K562 (cell line): ENCODE data around the gene ZFYVE28. TPM values are rescaled to one million over a fixed set of nuclear protein-coding genes. Genes with fewer than 3 reads are reported as not detected.

ENCODE experiments used
- ATAC-seq: fragments of 200-7000 bp; cut with Tn5 transposase; 3 replicates; pipeline ENCODE4 v1.9.1; 2020; ENCODE audit warnings: moderate library complexity
- BruUV-seq: library from RNA; stranded (reverse); fragments of 400-500 nt; replicated peaks from 2 replicates; lab custom pipeline; 2021; lab: Mats Ljungman, UMichigan
- CTCF ChIA-PET: fragments of 300-600 bp; formaldehyde crosslinking; extraction: SDS; loops from one replicate; lab custom pipeline; 2021; ENCODE audit warnings: low intra/inter-chr PET ratio; lab: Yijun Ruan, JAX
- POLR2A ChIA-PET: fragments of 300-600, 350-650 bp; sonication (Branson Sonifier 250); formaldehyde crosslinking; extraction: SDS; loops from one replicate; lab custom pipeline; 2021; ENCODE audit warnings: antibody characterized with exemption, inconsistent platforms; lab: Yijun Ruan, JAX
- DNase-seq, 4 experiments: peaks; one replicate each; pipeline versions ENCODE4 v3.0.0 to v3.0.0-alpha.2; 2011 to 2018; ENCODE audit warnings: low spot score in 3 of 4, mixed read lengths in 3 of 4; ENCODE audit errors: extremely low read depth in 1 of 4
- FAIRE-seq: peaks from 2 replicates; lab custom pipeline; 2011; peaks lifted over from hg19 to GRCh38; lab: Jason Lieb, UNC
- H2AFZ ChIP-seq: 2 replicates; pipeline ENCODE4 v1.6.0; 2011; ENCODE audit warnings: low read depth, low read length, control low read depth, inconsistent platforms
- H3K27ac ChIP-seq: fragments of 200-600 bp; 3 replicates; pipeline ENCODE4 v1.8.0; 2011; ENCODE audit warnings: low read depth, mild to moderate bottlenecking, control low read depth, inconsistent platforms, low read length, moderate library complexity, mixed read lengths; ENCODE audit errors: extremely low read depth
- H3K27me3 ChIP-seq, 2 experiments: fragments of 300-600 bp in 1 of 2; 2 replicates in 1 of 2; 3 replicates in 1 of 2; pipeline versions ENCODE4 v1.6.0 to v1.8.0; 2011; ENCODE audit warnings: inconsistent platforms in 2 of 2, low read length in 2 of 2, mild to moderate bottlenecking in 1 of 2, mixed read lengths in 1 of 2, moderate library complexity in 1 of 2; ENCODE audit not compliant: control insufficient read depth in 2 of 2, insufficient read depth in 2 of 2
- H3K36me3 ChIP-seq: fragments of 300-600 bp; 3 replicates; pipeline ENCODE4 v1.8.0; 2011; ENCODE audit warnings: mild to moderate bottlenecking, low read length, inconsistent platforms; ENCODE audit not compliant: control insufficient read depth, insufficient read depth
- H3K4me1 ChIP-seq, 2 experiments: fragments of 200-600 bp in 1 of 2; replicated peaks in 1 of 2; 2 replicates in 1 of 2; 3 replicates in 1 of 2; pipeline versions ENCODE4 v1.5.1 to v1.8.0; 2011; ENCODE audit warnings: inconsistent platforms in 2 of 2, low read length in 2 of 2, mild to moderate bottlenecking in 1 of 2, mixed read lengths in 1 of 2, moderate library complexity in 1 of 2; ENCODE audit not compliant: control insufficient read depth in 2 of 2, insufficient read depth in 2 of 2
- H3K4me2 ChIP-seq: 2 replicates; pipeline ENCODE4 v1.6.1; 2011; ENCODE audit warnings: low read length, control low read depth, inconsistent platforms, mixed read lengths; ENCODE audit not compliant: insufficient read depth
- H3K4me3 ChIP-seq: fragments of 200-600 bp; sonication (generic), shearing (Covaris generic); 2 replicates; pipeline ENCODE4 v1.5.1; 2016; ENCODE audit warnings: control low read depth, inconsistent platforms
- H3K79me2 ChIP-seq: fragments of 200-600 bp; 3 replicates; pipeline ENCODE4 v1.8.0; 2011; ENCODE audit warnings: low read length, inconsistent platforms; ENCODE audit not compliant: control insufficient read depth, insufficient read depth
- H3K9ac ChIP-seq, 2 experiments: 2 replicates each; pipeline versions ENCODE4 v1.6.0 to v1.6.1; 2011; ENCODE audit warnings: low read depth in 2 of 2, low read length in 2 of 2, control low read depth in 1 of 2, inconsistent platforms in 1 of 2, mild to moderate bottlenecking in 1 of 2, mixed read lengths in 1 of 2; ENCODE audit not compliant: insufficient read depth in 1 of 2
- H3K9me1 ChIP-seq: one replicate; pipeline ENCODE4 v1.6.0; 2011; ENCODE audit warnings: inconsistent platforms, mild to moderate bottlenecking, low read length, moderate library complexity; ENCODE audit not compliant: control insufficient read depth, insufficient read depth
- H3K9me3 ChIP-seq: replicated peaks from 2 replicates; pipeline ENCODE4 v1.5.1; 2011; ENCODE audit warnings: low read depth, low read length, inconsistent platforms; ENCODE audit not compliant: control insufficient read depth, insufficient read depth
- H4K20me1 ChIP-seq: replicated peaks from 2 replicates; pipeline ENCODE4 v1.6.1; 2011; ENCODE audit warnings: low read length, inconsistent platforms, mixed read lengths; ENCODE audit not compliant: control insufficient read depth, insufficient read depth
- CHD1 ChIP-seq: fragments of 200-600 bp; sonication (generic); IDR thresholded peaks from one replicate; pipeline ENCODE4 v1.6.1; 2012; ENCODE audit warnings: mild to moderate bottlenecking, moderate library complexity, low read length, inconsistent platforms
- GABPB2 ChIP-seq: fragments of 250-450 bp; sonication (Bioruptor Pico); conservative IDR thresholded peaks from 2 replicates; pipeline ENCODE4 v1.5.1; 2021; ENCODE audit warnings: mild to moderate bottlenecking
- HNRNPUL1 ChIP-seq: fragments of 200-400 bp; formaldehyde crosslinking; IDR thresholded peaks from 2 replicates; pipeline ENCODE4 v1.6.1; 2017; ENCODE audit warnings: low read length
- HSF4 ChIP-seq: fragments of 250-450 bp; sonication (Bioruptor Pico); IDR thresholded peaks from 2 replicates; pipeline ENCODE4 v2.1.2; 2022; ENCODE audit warnings: mild to moderate bottlenecking, moderate library complexity, borderline replicate concordance
- LARP7 ChIP-seq: fragments of 450-650 bp; IDR thresholded peaks from 2 replicates; pipeline ENCODE4 v1.6.1; 2016
- NCOA2 ChIP-seq, 2 experiments: fragments of 450-650 bp; IDR thresholded peaks; 2 replicates each; pipeline ENCODE4 v1.6.1; 2018; ENCODE audit warnings: mild to moderate bottlenecking in 2 of 2, moderate library complexity in 1 of 2; ENCODE audit not compliant: partially characterized antibody in 2 of 2
- NR4A1 ChIP-seq, 2 experiments: fragments of 250-450 bp in 1 of 2; fragments of 450-650 bp in 1 of 2; sonication (Bioruptor Pico) in 1 of 2; IDR thresholded peaks; 2 replicates each; pipeline versions ENCODE4 v1.4.0 to v1.6.1; 2016 to 2020; ENCODE audit warnings: mild to moderate bottlenecking in 2 of 2, missing compliant biosample characterization in 1 of 2, missing genetic modification characterization in 1 of 2, moderate library complexity in 1 of 2
- PURB ChIP-seq: sonication (generic); formaldehyde crosslinking; IDR thresholded peaks from 2 replicates; pipeline ENCODE4 v1.9.0; 2021; ENCODE audit warnings: low read depth, mild to moderate bottlenecking, missing genetic modification reagents
- RFX5 ChIP-seq: IDR thresholded peaks from 2 replicates; pipeline ENCODE4 v1.6.1; 2011; ENCODE audit warnings: low read depth, mild to moderate bottlenecking, improper control_type of control experiment, low read length
- RUNX1 ChIP-seq: sonication (generic); IDR thresholded peaks from 2 replicates; pipeline ENCODE4 v1.6.1; 2016; ENCODE audit warnings: antibody characterized with exemption, low read depth
- TAF7 ChIP-seq: fragments of 450-650 bp; IDR thresholded peaks from 2 replicates; pipeline ENCODE4 v1.6.1; 2016; ENCODE audit warnings: missing genetic modification characterization, missing compliant biosample characterization
- TRIM24 ChIP-seq, 2 experiments: fragments of 450-650 bp; IDR thresholded peaks; 2 replicates each; pipeline ENCODE4 v1.6.1; 2016
- TRIM28 ChIP-seq: fragments of 450-650 bp; IDR thresholded peaks from 2 replicates; pipeline ENCODE4 v1.6.1; 2017
- XRCC5 ChIP-seq: fragments of 200-400 bp; formaldehyde crosslinking; IDR thresholded peaks from 2 replicates; pipeline ENCODE4 v1.6.1; 2017; ENCODE audit warnings: low read depth, mild to moderate bottlenecking, low read length
- ZBTB8A ChIP-seq: fragments of 450-650 bp; IDR thresholded peaks from 2 replicates; pipeline ENCODE4 v1.6.1; 2018; ENCODE audit warnings: mild to moderate bottlenecking, moderate library complexity; ENCODE audit not compliant: partially characterized antibody
- ZNF274 ChIP-seq: IDR thresholded peaks from 2 replicates; pipeline ENCODE4 v1.6.1; 2011; ENCODE audit warnings: low read depth, mild to moderate bottlenecking, low read length, moderate library complexity, borderline replicate concordance
- ZNF384 ChIP-seq: IDR thresholded peaks from 2 replicates; pipeline ENCODE4 v1.6.1; 2012; ENCODE audit warnings: low read depth, low read length, improper control_type of control experiment
- ZNF699 ChIP-seq: fragments of 250-450 bp; sonication (Bioruptor Pico); IDR thresholded peaks from 2 replicates; pipeline ENCODE4 v1.8.0; 2021; ENCODE audit warnings: mild to moderate bottlenecking, moderate library complexity; ENCODE audit not compliant: insufficient replicate concordance
- WGBS: fragments of 100-300 bp; shearing (Covaris generic); methylation state at CpG from one replicate; pipeline ENCODE4 v1.1.6; 2016; ENCODE audit warnings: low coverage, mixed read lengths; ENCODE audit not compliant: insufficient coverage; ENCODE audit errors: missing lambda C conversion rate; 5-methylcytosine and 5-hydroxymethylcytosine counted together
- in situ Hi-C: fragments of 300-500 bp; cut with MboI; formaldehyde crosslinking; loops from 4 replicates; pipeline ENCODE4 v1.15.0; 2018; ENCODE audit warnings: inconsistent platforms, mixed read lengths
- intact Hi-C: fragments of 100-400 bp; cut with micrococcal nuclease; formaldehyde crosslinking; loops from 2 replicates; pipeline ENCODE4 v1.14.2; 2022
- polyA plus RNA-seq, 8 experiments: library from polyadenylated mRNA; depleted of rRNA in 4 of 8; stranded (reverse) in 5 of 8; unstranded in 3 of 8; fragments of >200 nt; fragmentation: Nextera tagmentation in 2 of 8; fragmentation: Illumina TruSeq in 1 of 8; extraction: Ambion mirVana in 2 of 8; extraction: Trizol in 1 of 8; gene quantifications; 2 replicates each; pipeline versions ENCODE4 v1.2.1 to v1.2.3, GENCODE V29; 2011 to 2014; ENCODE audit warnings: inconsistent platforms in 1 of 8, missing spikeins in 1 of 8
- total RNA-seq, 7 experiments: library from RNA; depleted of rRNA in 6 of 7; stranded (reverse); fragments of >200 nt in 6 of 7; fragmentation: Illumina TruSeq in 2 of 7; extraction: Trizol in 2 of 7; gene quantifications; 2 replicates each; pipeline versions ENCODE4 v1.2.1 to v1.2.3, GENCODE V29; 2011 to 2021; ENCODE audit warnings: low replicate concordance in 1 of 7
- TF ChIP-seq, protein P1 (sequence below), 2 experiments: fragments of 450-650 bp in 1 of 2; sonication (generic) in 1 of 2; formaldehyde crosslinking in 1 of 2; IDR thresholded peaks in 1 of 2; conservative IDR thresholded peaks in 1 of 2; 2 replicates each; pipeline versions ENCODE4 v1.6.1 to v1.8.1; 2016 to 2023; ENCODE audit warnings: mild to moderate bottlenecking in 2 of 2, moderate library complexity in 2 of 2, inconsistent platforms in 1 of 2, missing genetic modification reagents in 1 of 2
- TF ChIP-seq, protein P2 (sequence below): fragments of 450-650 bp; IDR thresholded peaks from 2 replicates; pipeline ENCODE4 v1.6.1; 2016; ENCODE audit warnings: low read depth, mild to moderate bottlenecking, moderate library complexity

The ZFYVE28 gene
- total and polyA plus RNA-seq, 9 of the 15 experiments (the other 6 are each of a cell fraction or from before 2014, with no cell fraction given), result 1.3 to 24.8 (median 8.9) TPM

DNA sequence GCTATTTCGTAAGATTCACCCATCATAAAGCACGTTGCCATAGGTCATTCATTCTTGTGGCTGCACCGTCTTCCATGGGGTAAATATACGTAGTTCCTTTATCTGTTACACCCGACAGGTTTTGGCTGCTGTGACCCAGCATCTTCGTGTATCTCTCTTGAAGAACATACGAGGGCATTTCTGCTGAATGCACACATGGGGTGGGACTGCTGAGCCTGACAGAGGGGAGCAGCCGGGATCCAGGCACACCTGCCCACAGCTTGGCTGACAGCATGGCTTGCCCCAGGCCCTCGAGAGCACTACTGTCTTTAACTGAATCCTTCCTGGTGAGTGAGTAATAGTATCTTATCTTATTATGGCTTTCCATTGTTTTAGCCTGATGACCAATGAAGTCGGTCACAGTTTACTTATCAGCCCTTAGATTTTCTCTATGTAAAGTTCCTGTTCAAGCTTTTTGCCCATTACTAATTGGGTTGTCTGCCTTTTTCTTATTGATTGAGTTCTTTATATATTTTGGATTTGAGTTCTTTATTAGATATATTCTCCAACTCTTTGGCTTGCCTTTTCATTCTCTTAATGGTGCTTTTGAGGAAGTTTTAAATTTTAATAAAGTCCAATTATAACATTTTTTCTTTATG, 111.6 kb downstream of the ZFYVE28 start:
- Histone ChIP-seq H3K4me3 (no peak overlapping the region), H3K79me2 (no peaks in the 10 kb centered on the region), H3K36me3 (no peaks in the 10 kb centered on the region), H4K20me1 (no peaks in the 10 kb centered on the region), H3K9me3 (no peaks in the 10 kb centered on the region; the same call in 1 of the 2 replicates), H3K4me1 (peaks cover 0 to 24% of the 10 kb centered on the region in 2 experiments; a peak in 1 of 5 replicates), H2AFZ (no peak overlapping the region), H3K27ac (no peak overlapping the region), H3K9me1 (no peaks in the 10 kb centered on the region), H3K4me2 (no peak overlapping the region), H3K27me3 (no peaks in the 10 kb centered on the region), H3K9ac (no peak overlapping the region)
- POLR2A ChIA-PET, result no interaction called here
- DNase-seq, result no peak
- CTCF ChIA-PET, result no interaction called here
- no peak for FAIRE-seq
- BruUV-seq, result no TSS peak
- in situ Hi-C loops, result no loop called here
- 60% methylated on average over 10 of the region's 10 CpGs for WGBS
- no peak for ATAC-seq
- intact Hi-C loops, result no loop called here
- TF ChIP-seq TRIM28, result peak; percentile 20; the same call in 1 of the 2 replicates
- no peak for TF ChIP-seq RUNX1
- no peak for TF ChIP-seq ZBTB8A
- TF ChIP-seq, protein P1, sequence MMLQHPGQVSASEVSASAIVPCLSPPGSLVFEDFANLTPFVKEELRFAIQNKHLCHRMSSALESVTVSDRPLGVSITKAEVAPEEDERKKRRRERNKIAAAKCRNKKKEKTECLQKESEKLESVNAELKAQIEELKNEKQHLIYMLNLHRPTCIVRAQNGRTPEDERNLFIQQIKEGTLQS (IDR thresholded peaks at IDR 0.05), result no peak
- TF ChIP-seq, protein P1 (CRISPR knock-in tag; conservative IDR thresholded peaks at IDR 0.05), result no peak
- no peak for TF ChIP-seq GABPB2 (CRISPR knock-in tag)
- TF ChIP-seq HSF4 (CRISPR knock-in tag), result no peak
- TF ChIP-seq ZNF384, result no peak
- TF ChIP-seq LARP7, result no peak
- no peak for TF ChIP-seq PURB (CRISPR knock-in tag)
- no peak for TF ChIP-seq NR4A1 (CRISPR knock-in tag; IDR thresholded peaks at IDR 0.05)
- no peak for TF ChIP-seq NR4A1 (tag; IDR thresholded peaks at IDR 0.05)
- TF ChIP-seq, protein P2, sequence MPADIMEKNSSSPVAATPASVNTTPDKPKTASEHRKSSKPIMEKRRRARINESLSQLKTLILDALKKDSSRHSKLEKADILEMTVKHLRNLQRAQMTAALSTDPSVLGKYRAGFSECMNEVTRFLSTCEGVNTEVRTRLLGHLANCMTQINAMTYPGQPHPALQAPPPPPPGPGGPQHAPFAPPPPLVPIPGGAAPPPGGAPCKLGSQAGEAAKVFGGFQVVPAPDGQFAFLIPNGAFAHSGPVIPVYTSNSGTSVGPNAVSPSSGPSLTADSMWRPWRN, result no peak
- no peak for TF ChIP-seq NCOA2 (IDR thresholded peaks at IDR 0.05; ENCODE audit: partially characterized antibody in 2 of 2)
- no peak for TF ChIP-seq HNRNPUL1
- no peak for TF ChIP-seq CHD1
- no peak for TF ChIP-seq XRCC5
- no peak for TF ChIP-seq RFX5
- no peak for TF ChIP-seq TAF7 (tag)
- 0 out of 4 replicates have a peak, but pooled peaks of 1 of the 2 experiments have one; percentile 25 for TF ChIP-seq TRIM24 (IDR thresholded peaks at IDR 0.05)
- no peak for TF ChIP-seq ZNF274
- TF ChIP-seq ZNF699 (CRISPR knock-in tag), result no peak
